Measurements from ENCODE around the gene OR10A6. TPM values are rescaled to one million over a fixed set of nuclear protein-coding genes. Genes with fewer than 3 reads are reported as not detected.

Gene OR10A6
- total RNA-seq, 1 donor, result under 0.01 TPM

DNA sequence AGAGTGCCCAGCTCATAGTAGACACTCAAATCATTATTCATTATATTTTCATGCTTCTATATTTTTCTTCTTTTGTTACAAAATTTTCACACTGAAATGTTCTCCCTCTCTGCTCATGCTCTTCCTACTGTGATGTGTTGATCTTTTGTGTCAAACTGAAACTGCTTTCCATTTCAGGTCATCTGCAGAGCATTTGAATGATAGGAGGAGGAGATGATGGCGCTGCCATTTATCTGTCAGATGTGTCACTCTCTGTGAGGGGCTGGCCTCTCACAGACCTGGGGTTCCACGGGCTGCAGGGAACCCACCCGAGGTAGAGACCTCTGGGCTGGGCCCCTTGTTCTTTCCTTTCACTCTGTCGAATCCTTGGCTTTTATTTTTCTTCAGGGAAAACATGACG, 41.1 kb downstream of the OR10A6 start:
- no peaks in the 10 kb centered on the region for H3K36me3 ChIP-seq (ENCODE audit: insufficient read depth, low read length)
- peak overlapping the region; percentile 82 for H3K4me2 ChIP-seq (ENCODE audit: insufficient read depth, low read length)
- TF ChIP-seq, protein P1, sequence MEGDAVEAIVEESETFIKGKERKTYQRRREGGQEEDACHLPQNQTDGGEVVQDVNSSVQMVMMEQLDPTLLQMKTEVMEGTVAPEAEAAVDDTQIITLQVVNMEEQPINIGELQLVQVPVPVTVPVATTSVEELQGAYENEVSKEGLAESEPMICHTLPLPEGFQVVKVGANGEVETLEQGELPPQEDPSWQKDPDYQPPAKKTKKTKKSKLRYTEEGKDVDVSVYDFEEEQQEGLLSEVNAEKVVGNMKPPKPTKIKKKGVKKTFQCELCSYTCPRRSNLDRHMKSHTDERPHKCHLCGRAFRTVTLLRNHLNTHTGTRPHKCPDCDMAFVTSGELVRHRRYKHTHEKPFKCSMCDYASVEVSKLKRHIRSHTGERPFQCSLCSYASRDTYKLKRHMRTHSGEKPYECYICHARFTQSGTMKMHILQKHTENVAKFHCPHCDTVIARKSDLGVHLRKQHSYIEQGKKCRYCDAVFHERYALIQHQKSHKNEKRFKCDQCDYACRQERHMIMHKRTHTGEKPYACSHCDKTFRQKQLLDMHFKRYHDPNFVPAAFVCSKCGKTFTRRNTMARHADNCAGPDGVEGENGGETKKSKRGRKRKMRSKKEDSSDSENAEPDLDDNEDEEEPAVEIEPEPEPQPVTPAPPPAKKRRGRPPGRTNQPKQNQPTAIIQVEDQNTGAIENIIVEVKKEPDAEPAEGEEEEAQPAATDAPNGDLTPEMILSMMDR (IDR thresholded peaks at IDR 0.05; ENCODE audit: extremely low read depth, low read depth, low read length), result no peak
- peak overlapping the region; percentile 62 for H3K4me3 ChIP-seq (ENCODE audit: insufficient read depth, low read length)
- no peaks in the 10 kb centered on the region for H4K20me1 ChIP-seq (ENCODE audit: insufficient read depth, low read length)
- no peaks in the 10 kb centered on the region for H3K9me3 ChIP-seq (ENCODE audit: low read depth, low read length)
- H3K4me1 ChIP-seq (ENCODE audit: insufficient read depth, low read length), result peaks cover 31% of the 10 kb centered on the region
- H3K27me3 ChIP-seq (ENCODE audit: insufficient read depth, low read length), result no peaks in the 10 kb centered on the region
- peak overlapping the region; percentile 91 for H2AFZ ChIP-seq (ENCODE audit: low read length)
- H3K27ac ChIP-seq (ENCODE audit: low read depth, low read length), result peak overlapping the region; percentile 47
- H3K79me2 ChIP-seq (ENCODE audit: insufficient read depth, low read length), result no peaks in the 10 kb centered on the region
- DNase-seq (ENCODE audit: insufficient read length, low spot score, missing footprints), result no peak

DNA sequence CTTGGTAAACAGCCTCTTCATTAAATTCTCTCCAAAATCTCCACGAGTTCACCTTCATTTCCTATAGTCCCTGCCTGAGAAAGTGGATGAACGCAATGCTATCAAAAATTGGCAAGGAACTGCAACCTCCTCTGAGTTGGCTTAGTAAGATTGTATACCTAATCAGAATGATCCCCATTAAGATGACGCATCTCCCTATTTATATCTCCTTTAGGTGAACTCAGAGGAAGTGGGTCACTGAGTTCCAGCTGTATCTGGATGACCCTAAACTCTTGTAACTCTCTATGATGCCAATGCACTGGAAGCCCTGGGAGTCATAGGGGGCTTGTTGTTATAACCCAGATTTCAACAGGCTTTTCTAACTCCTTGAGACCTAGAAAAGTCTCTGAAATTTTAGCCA, 48.2 kb downstream of the OR10A6 start:
- no peak for DNase-seq (ENCODE audit: insufficient read length, low spot score, missing footprints)
- Histone ChIP-seq H2AFZ (ENCODE audit: low read length) (no peak overlapping the region), H3K4me2 (ENCODE audit: insufficient read depth, low read length) (no peak overlapping the region), H4K20me1 (ENCODE audit: insufficient read depth, low read length) (no peaks in the 10 kb centered on the region), H3K27ac (ENCODE audit: low read depth, low read length) (no peak overlapping the region), H3K27me3 (ENCODE audit: insufficient read depth, low read length) (peaks cover 3% of the 10 kb centered on the region), H3K9me3 (ENCODE audit: low read depth, low read length) (no peaks in the 10 kb centered on the region), H3K79me2 (ENCODE audit: insufficient read depth, low read length) (no peaks in the 10 kb centered on the region), H3K4me3 (ENCODE audit: insufficient read depth, low read length) (no peak overlapping the region), H3K36me3 (ENCODE audit: insufficient read depth, low read length) (no peaks in the 10 kb centered on the region), H3K4me1 (ENCODE audit: insufficient read depth, low read length) (no peaks in the 10 kb centered on the region)
- TF ChIP-seq, protein P1 (IDR thresholded peaks at IDR 0.05; ENCODE audit: extremely low read depth, low read depth, low read length), result no peak

Small RNAs within 50 kb of the gene (small RNA-seq; reads per million reads assigned to genes)
- gene COX6CP5 (not detected), gene RNU6-943P (not detected)

Other genes with a start within 250 kb of the OR10A6 start
- under 0.01 TPM in 1 of 2 replicates, not detected in the other for gene OVCH2, start 224.8 kb downstream of the OR10A6 start, total RNA-seq
- gene OR5P2, start 134.3 kb downstream of the OR10A6 start, total RNA-seq, result not detected in 2 replicates
- gene OR5P3, start 100.4 kb downstream of the OR10A6 start, total RNA-seq, result not detected in 2 replicates
- gene OR10A3, start 10.4 kb upstream of the OR10A6 start, total RNA-seq, result under 0.01 TPM in 2 replicates
- 10.0 and 14.1 TPM in 2 replicates for gene NLRP10, start 34.2 kb upstream of the OR10A6 start, total RNA-seq
- 280 and 286 TPM in 2 replicates for gene EIF3F, start 56.1 kb upstream of the OR10A6 start, total RNA-seq
- 19.2 and 23.5 TPM in 2 replicates for gene TUB, start 149.9 kb upstream of the OR10A6 start, total RNA-seq
- gene RIC3, start 237.8 kb upstream of the OR10A6 start, total RNA-seq, result not detected in 2 replicates